Upper lobe of right lung (tissue), 1 donor: Measurements from ENCODE around the gene TBCD. TPM values are rescaled to one million over a fixed set of nuclear protein-coding genes. Genes with fewer than 3 reads are reported as not detected.

ENCODE experiments used
- ATAC-seq: fragments of 200-7000 bp; cut with Tn5 transposase; one replicate; pipeline ENCODE4 v1.9.1; 2020; ENCODE audit warnings: mild to moderate bottlenecking, moderate library complexity
- DNase-seq: peaks from one replicate; pipeline ENCODE4 v3.0.0-alpha.2; 2020
- H3K27ac ChIP-seq: fragments of 200-600 bp; one replicate; pipeline ENCODE4 v1.8.0; 2022
- H3K27me3 ChIP-seq: fragments of 200-600 bp; one replicate; pipeline ENCODE4 v1.8.0; 2022; ENCODE audit warnings: mild to moderate bottlenecking
- H3K36me3 ChIP-seq: fragments of 200-600 bp; one replicate; pipeline ENCODE4 v1.8.0; 2022
- H3K4me1 ChIP-seq: fragments of 200-600 bp; one replicate; pipeline ENCODE4 v1.8.0; 2022
- H3K4me3 ChIP-seq: fragments of 200-600 bp; one replicate; pipeline ENCODE4 v1.8.0; 2022; ENCODE audit warnings: mild to moderate bottlenecking
- H3K9me3 ChIP-seq: fragments of 200-600 bp; one replicate; pipeline ENCODE4 v1.8.0; 2022
- intact Hi-C: fragments of 100-400 bp; cut with DNase I; formaldehyde crosslinking; loops from one replicate; pipeline ENCODE4 v1.11.0; 2022
- total RNA-seq: library from RNA; stranded (reverse); fragmentation: NEBNext Ultra II Directional; extraction: Animal tissue kit (Norgen Biotek cat#: 25700); gene quantifications from one replicate; pipeline ENCODE4 v1.2.1, GENCODE V29; 2021
- TF ChIP-seq, protein P1 (sequence below): fragments of 200-600 bp; IDR thresholded peaks from one replicate; pipeline ENCODE4 v1.8.0; 2022; ENCODE audit warnings: antibody characterized with exemption
- donor health status: DM: no; HTN: yes; CAD: no; lungs with severe emphysema.

Gene TBCD
- total RNA-seq, 1 donor from 2014 or later, result 84.5 TPM

DNA sequence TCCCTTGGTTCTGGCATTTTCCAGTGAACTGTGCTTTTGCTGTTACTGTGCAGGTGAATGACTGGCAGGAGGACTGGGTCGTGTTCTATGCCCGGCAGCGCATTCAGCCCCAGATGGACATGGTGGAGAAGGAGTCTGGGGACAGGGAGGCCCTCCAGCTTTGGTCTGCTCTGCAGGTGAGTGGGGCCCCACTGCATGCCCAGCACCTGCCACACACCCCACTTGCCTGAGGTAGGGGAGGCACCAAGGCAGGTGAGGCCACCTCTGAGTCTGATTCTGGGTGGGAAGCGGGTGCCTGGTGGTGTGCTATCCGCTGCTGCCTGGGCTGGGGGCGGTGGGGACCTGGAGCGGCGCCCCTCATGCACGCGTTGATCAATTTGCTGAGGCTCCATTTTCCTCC, 25.4 kb upstream of the TBCD start:
- DNase-seq (no peak), ATAC-seq (peak; percentile 24)
- Histone ChIP-seq H3K9me3 (no peaks in the 10 kb centered on the region), H3K4me1 (no peaks in the 10 kb centered on the region), H3K27me3 (no peaks in the 10 kb centered on the region), H3K27ac (no peak overlapping the region), H3K4me3 (no peak overlapping the region), H3K36me3 (peaks cover 32% of the 10 kb centered on the region)
- TF ChIP-seq, protein P1, sequence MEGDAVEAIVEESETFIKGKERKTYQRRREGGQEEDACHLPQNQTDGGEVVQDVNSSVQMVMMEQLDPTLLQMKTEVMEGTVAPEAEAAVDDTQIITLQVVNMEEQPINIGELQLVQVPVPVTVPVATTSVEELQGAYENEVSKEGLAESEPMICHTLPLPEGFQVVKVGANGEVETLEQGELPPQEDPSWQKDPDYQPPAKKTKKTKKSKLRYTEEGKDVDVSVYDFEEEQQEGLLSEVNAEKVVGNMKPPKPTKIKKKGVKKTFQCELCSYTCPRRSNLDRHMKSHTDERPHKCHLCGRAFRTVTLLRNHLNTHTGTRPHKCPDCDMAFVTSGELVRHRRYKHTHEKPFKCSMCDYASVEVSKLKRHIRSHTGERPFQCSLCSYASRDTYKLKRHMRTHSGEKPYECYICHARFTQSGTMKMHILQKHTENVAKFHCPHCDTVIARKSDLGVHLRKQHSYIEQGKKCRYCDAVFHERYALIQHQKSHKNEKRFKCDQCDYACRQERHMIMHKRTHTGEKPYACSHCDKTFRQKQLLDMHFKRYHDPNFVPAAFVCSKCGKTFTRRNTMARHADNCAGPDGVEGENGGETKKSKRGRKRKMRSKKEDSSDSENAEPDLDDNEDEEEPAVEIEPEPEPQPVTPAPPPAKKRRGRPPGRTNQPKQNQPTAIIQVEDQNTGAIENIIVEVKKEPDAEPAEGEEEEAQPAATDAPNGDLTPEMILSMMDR, result no peak
- intact Hi-C loops, result no loop called here

DNA sequence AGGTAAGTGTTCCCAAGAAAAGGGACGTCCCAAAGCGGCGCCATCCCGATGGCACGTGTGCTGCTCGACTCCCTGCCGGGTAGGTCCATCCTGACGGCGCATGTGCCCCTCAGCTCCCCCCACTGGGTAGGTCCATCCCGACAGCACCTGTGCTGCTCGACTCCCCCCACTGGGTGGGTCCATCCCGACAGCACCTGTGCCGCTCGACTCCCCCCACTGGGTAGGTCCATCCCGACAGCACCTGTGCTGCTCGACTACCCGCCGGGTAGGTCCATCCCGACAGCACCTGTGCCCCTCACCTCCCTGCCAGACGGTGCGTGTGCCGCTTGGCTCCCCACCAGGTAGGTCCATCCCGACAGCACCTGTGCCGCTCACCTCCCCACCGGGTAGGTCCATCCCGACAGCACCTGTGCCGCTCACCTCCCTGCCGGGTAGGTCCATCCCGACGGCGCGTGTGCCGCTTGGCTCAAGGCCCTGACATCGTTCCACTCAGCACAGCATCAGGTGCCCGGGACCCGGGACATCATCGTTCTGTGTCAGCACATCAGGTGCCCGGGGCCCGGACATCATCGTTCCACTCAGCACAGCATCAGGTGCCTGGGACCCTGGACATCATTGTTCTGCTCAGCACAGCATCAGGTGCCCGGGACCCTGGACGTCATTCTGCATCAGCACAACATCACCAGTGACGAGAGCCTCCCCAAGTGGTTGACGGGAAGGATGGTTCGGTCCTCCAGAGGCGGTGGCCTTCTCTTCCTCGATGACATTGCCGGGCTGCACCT, 22.2 kb upstream of the TBCD start:
- TF ChIP-seq, protein P1, result no peak
- Histone ChIP-seq H3K4me3 (no peak overlapping the region), H3K27me3 (no peaks in the 10 kb centered on the region), H3K4me1 (no peaks in the 10 kb centered on the region), H3K27ac (no peak overlapping the region), H3K36me3 (peaks cover 18% of the 10 kb centered on the region), H3K9me3 (no peaks in the 10 kb centered on the region)
- no peak for DNase-seq
- peak; percentile 15 for ATAC-seq
- intact Hi-C loops, result no loop called here

DNA sequence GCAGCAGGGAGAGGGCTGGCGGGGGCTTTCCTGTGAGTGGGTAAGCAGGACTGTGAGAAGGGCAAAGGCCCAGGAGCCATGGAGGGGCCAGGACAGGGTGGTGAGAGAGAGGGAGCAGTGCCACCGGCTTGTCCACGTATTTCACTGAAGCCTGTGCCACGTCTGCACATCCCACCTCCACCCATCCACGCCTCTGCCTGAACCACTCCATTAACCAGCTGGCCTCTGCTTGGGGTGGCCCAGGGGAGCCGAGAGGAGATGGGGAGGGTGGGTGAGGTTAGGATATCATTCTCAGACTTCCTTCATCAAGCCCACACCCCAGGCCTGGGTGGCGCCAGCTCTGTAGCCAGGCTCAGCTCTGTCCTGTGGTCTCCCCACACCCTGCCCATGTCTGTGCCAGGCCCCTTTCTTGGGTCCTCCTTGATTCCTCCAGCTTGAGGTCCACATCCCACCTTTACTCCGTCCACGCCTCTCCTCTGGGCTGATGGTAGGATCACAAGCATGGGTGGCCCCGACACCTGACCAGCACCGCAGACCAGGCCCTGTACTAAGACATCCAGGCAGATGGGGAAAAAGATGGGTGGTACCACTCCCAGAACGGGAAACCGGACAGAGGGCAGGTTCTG, 19.6 kb upstream of the TBCD start:
- Histone ChIP-seq H3K27ac (no peak overlapping the region), H3K9me3 (no peaks in the 10 kb centered on the region), H3K27me3 (no peaks in the 10 kb centered on the region), H3K36me3 (peaks cover 6% of the 10 kb centered on the region), H3K4me3 (no peak overlapping the region), H3K4me1 (peaks cover 10% of the 10 kb centered on the region)
- TF ChIP-seq, protein P1, result no peak
- intact Hi-C loops, result no loop called here
- ATAC-seq (no peak), DNase-seq (no peak)

DNA sequence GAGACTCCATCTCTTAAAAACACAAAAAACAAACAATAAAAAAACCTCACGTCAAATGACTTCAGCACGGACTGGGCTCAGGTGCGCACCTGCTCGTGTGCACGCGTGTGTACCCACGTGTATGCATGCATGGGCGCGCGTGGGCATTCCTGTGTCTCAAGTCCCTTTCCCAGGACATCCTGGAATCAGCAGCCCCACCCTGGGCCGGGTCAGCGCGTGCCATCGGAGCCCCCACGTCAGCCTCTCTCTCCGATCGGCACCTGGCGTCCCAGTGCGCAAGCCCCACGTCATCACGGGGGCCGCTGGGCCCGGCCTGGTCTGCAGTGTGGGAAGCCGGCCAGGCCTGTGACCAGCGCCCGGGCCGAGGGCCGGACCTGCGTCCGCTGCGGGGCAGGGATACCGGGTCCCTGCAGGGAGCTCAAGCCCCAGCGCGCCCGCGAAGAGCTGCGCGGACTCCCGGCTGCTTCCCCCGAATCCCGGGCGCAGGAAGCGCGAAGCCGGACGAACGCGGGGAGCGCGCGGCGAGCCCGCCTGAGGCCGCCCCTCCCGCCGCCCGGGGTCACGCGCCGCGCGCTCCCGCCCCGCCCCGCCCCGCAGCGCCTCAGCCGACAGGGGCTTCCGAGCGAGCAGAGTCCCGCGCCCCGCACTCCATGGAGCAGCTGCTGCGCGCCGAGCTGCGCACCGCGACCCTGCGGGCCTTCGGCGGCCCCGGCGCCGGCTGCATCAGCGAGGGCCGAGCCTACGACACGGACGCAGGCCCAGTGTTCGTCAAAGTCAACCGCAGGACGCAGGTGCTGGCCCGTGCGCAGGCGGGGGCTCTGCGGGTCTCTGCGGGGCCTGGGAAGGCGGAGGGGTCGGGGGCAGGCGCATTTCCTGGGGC, 16.6 kb upstream of the TBCD start, which contains the start of gene FN3K:
Gene FN3K, plus strand, starts transcription at position 629 of the 880 bp plus-strand sequence. Its CDS starts 22 bp downstream, at position 651.
- H3K4me1 ChIP-seq, result peaks cover 10% of the 10 kb centered on the region
- DNase-seq (peak; percentile 86), ATAC-seq (peak; percentile 80)
- peak within 1 kb of the TSS; percentile 75 for H3K27ac ChIP-seq
- intact Hi-C loops, result no loop called here
- peaks cover 4% of the 10 kb centered on the region for H3K36me3 ChIP-seq
- TF ChIP-seq, protein P1, result no peak
- no peaks in the 10 kb centered on the region for H3K27me3 ChIP-seq
- peak within 1 kb of the TSS; percentile 70 for H3K4me3 ChIP-seq
- no peaks in the 10 kb centered on the region for H3K9me3 ChIP-seq

DNA sequence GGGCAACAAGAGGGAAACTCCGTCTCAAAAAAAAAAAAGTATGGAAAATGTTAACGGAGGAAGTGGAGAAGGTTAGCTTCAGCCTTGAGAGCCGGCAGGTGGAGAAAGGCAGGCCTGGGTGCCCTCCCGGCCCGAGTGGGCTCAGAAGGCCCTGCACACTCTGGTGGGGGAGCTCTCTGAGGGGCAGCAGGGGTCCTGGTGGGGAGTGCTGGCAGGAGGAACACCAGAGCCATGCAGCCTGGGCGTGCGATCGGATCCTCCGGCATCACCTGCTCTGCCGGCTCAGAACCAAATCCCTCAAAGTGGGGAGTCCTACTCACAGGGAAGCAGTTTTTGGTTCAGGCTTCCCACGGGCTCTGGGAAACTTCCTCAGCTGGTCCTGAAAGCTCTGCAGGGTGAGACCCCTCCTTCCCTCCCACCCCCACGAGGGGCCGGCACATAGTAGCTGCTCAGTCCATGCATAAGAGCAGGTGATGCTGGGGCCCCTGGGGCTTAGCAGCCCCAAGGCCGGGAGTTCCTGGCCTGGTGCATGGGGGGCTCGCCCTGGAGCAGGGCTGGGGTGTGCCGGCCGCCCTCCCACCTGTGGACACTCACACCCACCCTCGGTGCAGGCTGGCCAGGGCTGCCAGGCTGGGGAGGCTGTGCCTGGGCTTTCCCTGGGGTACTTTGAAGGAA, 15.2 kb upstream of the TBCD start:
- Histone ChIP-seq H3K9me3 (no peaks in the 10 kb centered on the region), H3K4me1 (peaks cover 10% of the 10 kb centered on the region), H3K4me3 (peak overlapping the region; percentile 70), H3K27me3 (no peaks in the 10 kb centered on the region), H3K27ac (no peak overlapping the region), H3K36me3 (peaks cover 15% of the 10 kb centered on the region)
- DNase-seq (no peak), ATAC-seq (no peak)
- TF ChIP-seq, protein P1, result no peak
- intact Hi-C loops, result no loop called here
